K562 (cell line): ENCODE measurements around the gene AGAP3. TPM values are rescaled to one million over a fixed set of nuclear protein-coding genes. Genes with fewer than 3 reads are reported as not detected.
A peak's percentile ranks its signal among the peaks of the same experiment; 100 is the strongest.

Experiments used
- ATAC-seq: fragments of 200-7000 bp; cut with Tn5 transposase; 3 replicates; pipeline ENCODE4 v1.9.1; 2020; ENCODE audit warnings: moderate library complexity
- BruUV-seq: library from RNA; stranded (reverse); fragments of 400-500 nt; replicated peaks from 2 replicates; lab custom pipeline; 2021; lab: Mats Ljungman, UMichigan
- CTCF ChIA-PET: fragments of 300-600 bp; formaldehyde crosslinking; extraction: SDS; loops from one replicate; lab custom pipeline; 2021; ENCODE audit warnings: low intra/inter-chr PET ratio; lab: Yijun Ruan, JAX
- POLR2A ChIA-PET: fragments of 300-600, 350-650 bp; sonication (Branson Sonifier 250); formaldehyde crosslinking; extraction: SDS; loops from one replicate; lab custom pipeline; 2021; ENCODE audit warnings: antibody characterized with exemption, inconsistent platforms; lab: Yijun Ruan, JAX
- DNase-seq, 4 experiments: peaks; one replicate each; pipeline versions ENCODE4 v3.0.0 to v3.0.0-alpha.2; 2011 to 2018; ENCODE audit warnings: low spot score in 3 of 4, mixed read lengths in 3 of 4; ENCODE audit errors: extremely low read depth in 1 of 4
- FAIRE-seq: peaks from 2 replicates; lab custom pipeline; 2011; peaks lifted over from hg19 to GRCh38; lab: Jason Lieb, UNC
- H2AFZ ChIP-seq: 2 replicates; pipeline ENCODE4 v1.6.0; 2011; ENCODE audit warnings: low read depth, low read length, control low read depth, inconsistent platforms
- H3K27ac ChIP-seq: fragments of 200-600 bp; 3 replicates; pipeline ENCODE4 v1.8.0; 2011; ENCODE audit warnings: low read depth, mild to moderate bottlenecking, control low read depth, inconsistent platforms, low read length, moderate library complexity, mixed read lengths; ENCODE audit errors: extremely low read depth
- H3K27me3 ChIP-seq, 2 experiments: fragments of 300-600 bp in 1 of 2; 2 replicates in 1 of 2; 3 replicates in 1 of 2; pipeline versions ENCODE4 v1.6.0 to v1.8.0; 2011; ENCODE audit warnings: inconsistent platforms in 2 of 2, low read length in 2 of 2, mild to moderate bottlenecking in 1 of 2, mixed read lengths in 1 of 2, moderate library complexity in 1 of 2; ENCODE audit not compliant: control insufficient read depth in 2 of 2, insufficient read depth in 2 of 2
- H3K36me3 ChIP-seq: fragments of 300-600 bp; 3 replicates; pipeline ENCODE4 v1.8.0; 2011; ENCODE audit warnings: mild to moderate bottlenecking, low read length, inconsistent platforms; ENCODE audit not compliant: control insufficient read depth, insufficient read depth
- H3K4me1 ChIP-seq, 2 experiments: fragments of 200-600 bp in 1 of 2; replicated peaks in 1 of 2; 2 replicates in 1 of 2; 3 replicates in 1 of 2; pipeline versions ENCODE4 v1.5.1 to v1.8.0; 2011; ENCODE audit warnings: inconsistent platforms in 2 of 2, low read length in 2 of 2, mild to moderate bottlenecking in 1 of 2, mixed read lengths in 1 of 2, moderate library complexity in 1 of 2; ENCODE audit not compliant: control insufficient read depth in 2 of 2, insufficient read depth in 2 of 2
- H3K4me2 ChIP-seq: 2 replicates; pipeline ENCODE4 v1.6.1; 2011; ENCODE audit warnings: low read length, control low read depth, inconsistent platforms, mixed read lengths; ENCODE audit not compliant: insufficient read depth
- H3K4me3 ChIP-seq: fragments of 200-600 bp; sonication (generic), shearing (Covaris generic); 2 replicates; pipeline ENCODE4 v1.5.1; 2016; ENCODE audit warnings: control low read depth, inconsistent platforms
- H3K79me2 ChIP-seq: fragments of 200-600 bp; 3 replicates; pipeline ENCODE4 v1.8.0; 2011; ENCODE audit warnings: low read length, inconsistent platforms; ENCODE audit not compliant: control insufficient read depth, insufficient read depth
- H3K9ac ChIP-seq, 2 experiments: 2 replicates each; pipeline versions ENCODE4 v1.6.0 to v1.6.1; 2011; ENCODE audit warnings: low read depth in 2 of 2, low read length in 2 of 2, control low read depth in 1 of 2, inconsistent platforms in 1 of 2, mild to moderate bottlenecking in 1 of 2, mixed read lengths in 1 of 2; ENCODE audit not compliant: insufficient read depth in 1 of 2
- H3K9me1 ChIP-seq: one replicate; pipeline ENCODE4 v1.6.0; 2011; ENCODE audit warnings: inconsistent platforms, mild to moderate bottlenecking, low read length, moderate library complexity; ENCODE audit not compliant: control insufficient read depth, insufficient read depth
- H3K9me3 ChIP-seq: replicated peaks from 2 replicates; pipeline ENCODE4 v1.5.1; 2011; ENCODE audit warnings: low read depth, low read length, inconsistent platforms; ENCODE audit not compliant: control insufficient read depth, insufficient read depth
- H4K20me1 ChIP-seq: replicated peaks from 2 replicates; pipeline ENCODE4 v1.6.1; 2011; ENCODE audit warnings: low read length, inconsistent platforms, mixed read lengths; ENCODE audit not compliant: control insufficient read depth, insufficient read depth
- CBX2 ChIP-seq: fragments of 200-600 bp; sonication (generic); IDR thresholded peaks from one replicate; pipeline ENCODE4 v1.6.1; 2012; ENCODE audit warnings: mild to moderate bottlenecking, low read length, inconsistent platforms; ENCODE audit not compliant: insufficient read depth, poor library complexity, severe bottlenecking
- HDGF ChIP-seq: fragments of 450-650 bp; IDR thresholded peaks from 2 replicates; pipeline ENCODE4 v1.6.1; 2016
- PCBP2 ChIP-seq: fragments of 200-400 bp; formaldehyde crosslinking; IDR thresholded peaks from 2 replicates; pipeline ENCODE4 v1.6.1; 2018; ENCODE audit warnings: low read length, low read depth, mild to moderate bottlenecking, moderate library complexity; ENCODE audit not compliant: poor library complexity, severe bottlenecking
- PML ChIP-seq: IDR thresholded peaks from 2 replicates; pipeline ENCODE4 v1.6.1; 2012; ENCODE audit warnings: low read length, inconsistent platforms
- RBM22 ChIP-seq: fragments of 200-400 bp; formaldehyde crosslinking; IDR thresholded peaks from 2 replicates; pipeline ENCODE4 v1.6.1; 2018; ENCODE audit warnings: low read length, low read depth; ENCODE audit not compliant: poor library complexity, severe bottlenecking
- RBM39 ChIP-seq: fragments of 200-400 bp; formaldehyde crosslinking; optimal IDR thresholded peaks from 2 replicates; pipeline ENCODE3; 2018; ENCODE audit warnings: low read depth, low read length
- SREBF2 ChIP-seq: sonication (generic); formaldehyde crosslinking; IDR thresholded peaks from 2 replicates; pipeline ENCODE4 v1.4.0; 2020; ENCODE audit warnings: mild to moderate bottlenecking, missing genetic modification reagents
- TAF1 ChIP-seq: IDR thresholded peaks from 2 replicates; pipeline ENCODE4 v1.6.1; 2011; ENCODE audit warnings: mild to moderate bottlenecking, low read length, moderate library complexity; ENCODE audit not compliant: insufficient read depth, control insufficient read depth, severe bottlenecking; ENCODE audit errors: extremely low read depth
- TAF15 ChIP-seq: fragments of 200-400 bp; formaldehyde crosslinking; IDR thresholded peaks from 2 replicates; pipeline ENCODE4 v1.6.1; 2017; ENCODE audit warnings: mild to moderate bottlenecking, low read depth, low read length, moderate library complexity
- ZNF232 ChIP-seq: sonication (generic); formaldehyde crosslinking; IDR thresholded peaks from 2 replicates; pipeline ENCODE4 v1.8.0; 2022; ENCODE audit warnings: mild to moderate bottlenecking, missing genetic modification reagents
- WGBS: fragments of 100-300 bp; shearing (Covaris generic); methylation state at CpG from one replicate; pipeline ENCODE4 v1.1.6; 2016; ENCODE audit warnings: low coverage, mixed read lengths; ENCODE audit not compliant: insufficient coverage; ENCODE audit errors: missing lambda C conversion rate; 5-methylcytosine and 5-hydroxymethylcytosine counted together
- in situ Hi-C: fragments of 300-500 bp; cut with MboI; formaldehyde crosslinking; loops from 4 replicates; pipeline ENCODE4 v1.15.0; 2018; ENCODE audit warnings: inconsistent platforms, mixed read lengths
- intact Hi-C: fragments of 100-400 bp; cut with micrococcal nuclease; formaldehyde crosslinking; loops from 2 replicates; pipeline ENCODE4 v1.14.2; 2022
- polyA plus RNA-seq, 8 experiments: library from polyadenylated mRNA; depleted of rRNA in 4 of 8; stranded (reverse) in 5 of 8; unstranded in 3 of 8; fragments of >200 nt; fragmentation: Nextera tagmentation in 2 of 8; fragmentation: Illumina TruSeq in 1 of 8; extraction: Ambion mirVana in 2 of 8; extraction: Trizol in 1 of 8; gene quantifications; 2 replicates each; pipeline versions ENCODE4 v1.2.1 to v1.2.3, GENCODE V29; 2011 to 2014; ENCODE audit warnings: inconsistent platforms in 1 of 8, missing spikeins in 1 of 8
- total RNA-seq, 7 experiments: library from RNA; depleted of rRNA in 6 of 7; stranded (reverse); fragments of >200 nt in 6 of 7; fragmentation: Illumina TruSeq in 2 of 7; extraction: Trizol in 2 of 7; gene quantifications; 2 replicates each; pipeline versions ENCODE4 v1.2.1 to v1.2.3, GENCODE V29; 2011 to 2021; ENCODE audit warnings: low replicate concordance in 1 of 7
- TF ChIP-seq, protein P1 (sequence below): fragments of 450-650 bp; formaldehyde crosslinking; IDR thresholded peaks from 2 replicates; pipeline ENCODE4 v1.4.0; 2022; ENCODE audit warnings: missing genetic modification characterization
- TF ChIP-seq, protein P2 (sequence below): sonication (generic); formaldehyde crosslinking; IDR thresholded peaks from 2 replicates; pipeline ENCODE4 v1.8.0; 2022; ENCODE audit warnings: missing genetic modification reagents, mild to moderate bottlenecking, moderate library complexity, borderline replicate concordance

Gene AGAP3
- total and polyA plus RNA-seq, 9 of the 15 experiments (the other 6 are each of a cell fraction or from before 2014, with no cell fraction given), result 3.4 to 208 (median 62.2) TPM

DNA sequence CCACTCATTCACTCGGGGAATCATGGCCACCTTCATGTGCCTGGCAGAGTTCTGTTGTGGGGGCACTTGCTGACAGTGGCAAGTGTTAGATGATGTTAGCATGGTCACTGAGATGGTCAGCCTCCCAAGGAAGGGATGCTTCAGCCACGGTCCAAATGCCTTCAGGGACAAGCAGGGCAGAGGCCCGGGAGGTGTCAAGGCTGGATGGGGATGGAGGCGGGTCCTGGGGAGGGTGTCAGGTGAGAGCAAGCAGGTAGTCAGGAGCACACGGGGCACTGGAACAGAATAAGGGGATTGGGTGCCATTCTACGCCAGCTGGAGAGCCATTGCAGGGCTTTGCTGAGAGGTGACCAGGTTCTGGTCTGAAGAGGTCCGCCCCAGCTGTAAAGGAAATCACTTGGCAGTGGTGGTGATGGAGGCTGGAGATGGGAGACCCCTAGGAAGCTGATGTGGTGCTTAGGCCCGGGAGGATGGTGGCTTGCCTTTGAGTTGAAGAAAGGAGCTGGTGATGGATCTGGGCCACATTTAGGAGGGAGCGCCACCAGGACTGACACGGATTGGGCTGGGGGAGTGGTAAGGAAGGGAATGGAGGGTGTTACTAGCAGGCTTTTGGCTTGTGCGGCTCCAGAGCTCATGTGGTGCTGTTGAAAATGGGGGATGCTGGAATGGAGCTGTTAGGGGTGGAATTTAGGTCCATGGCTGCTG is 24.1 kb downstream of the AGAP3 start:
- intact Hi-C loops (loop anchor here (5.0 kb wide), 2 partner anchors 148 to 213 kb away; no protein-coding TSS in a partner anchor), in situ Hi-C loops (no loop called here)
- TF ChIP-seq HDGF, result no peak
- no peak for TF ChIP-seq CBX2
- TF ChIP-seq, protein P1, sequence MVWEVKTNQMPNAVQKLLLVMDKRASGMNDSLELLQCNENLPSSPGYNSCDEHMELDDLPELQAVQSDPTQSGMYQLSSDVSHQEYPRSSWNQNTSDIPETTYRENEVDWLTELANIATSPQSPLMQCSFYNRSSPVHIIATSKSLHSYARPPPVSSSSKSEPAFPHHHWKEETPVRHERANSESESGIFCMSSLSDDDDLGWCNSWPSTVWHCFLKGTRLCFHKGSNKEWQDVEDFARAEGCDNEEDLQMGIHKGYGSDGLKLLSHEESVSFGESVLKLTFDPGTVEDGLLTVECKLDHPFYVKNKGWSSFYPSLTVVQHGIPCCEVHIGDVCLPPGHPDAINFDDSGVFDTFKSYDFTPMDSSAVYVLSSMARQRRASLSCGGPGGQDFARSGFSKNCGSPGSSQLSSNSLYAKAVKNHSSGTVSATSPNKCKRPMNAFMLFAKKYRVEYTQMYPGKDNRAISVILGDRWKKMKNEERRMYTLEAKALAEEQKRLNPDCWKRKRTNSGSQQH (CRISPR knock-in tag), result 0 out of 2 replicates have a peak, but pooled peaks have one; percentile 14
- 0 out of 2 replicates have a peak, but pooled peaks have one; percentile 10 for TF ChIP-seq PML
- TF ChIP-seq SREBF2 (CRISPR knock-in tag), result 0 out of 2 replicates have a peak, but pooled peaks have one; percentile 77
- TF ChIP-seq, protein P2, sequence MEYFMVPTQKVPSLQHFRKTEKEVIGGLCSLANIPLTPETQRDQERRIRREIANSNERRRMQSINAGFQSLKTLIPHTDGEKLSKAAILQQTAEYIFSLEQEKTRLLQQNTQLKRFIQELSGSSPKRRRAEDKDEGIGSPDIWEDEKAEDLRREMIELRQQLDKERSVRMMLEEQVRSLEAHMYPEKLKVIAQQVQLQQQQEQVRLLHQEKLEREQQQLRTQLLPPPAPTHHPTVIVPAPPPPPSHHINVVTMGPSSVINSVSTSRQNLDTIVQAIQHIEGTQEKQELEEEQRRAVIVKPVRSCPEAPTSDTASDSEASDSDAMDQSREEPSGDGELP (CRISPR knock-in tag), result no peak
- peak; percentile 30 for TF ChIP-seq RBM39
- TF ChIP-seq TAF15, result 0 out of 2 replicates have a peak, but pooled peaks have one; percentile 72
- no peak for TF ChIP-seq TAF1
- TF ChIP-seq RBM22, result no peak
- no peak for TF ChIP-seq PCBP2
- TF ChIP-seq ZNF232, result 0 out of 2 replicates have a peak, but pooled peaks have one; percentile 20
- Histone ChIP-seq H3K4me3 (no peak overlapping the region), H3K9ac (peak overlapping the region in 1 of 2 experiments; percentile 68; a peak in 2 of 4 replicates), H3K9me1 (peaks cover 19% of the 10 kb centered on the region), H3K27ac (no peak overlapping the region; the same call in 2 of the 3 replicates), H3K9me3 (no peaks in the 10 kb centered on the region), H3K79me2 (peaks cover 84% of the 10 kb centered on the region), H3K4me1 (peaks cover 51 to 67% of the 10 kb centered on the region in 2 experiments), H3K27me3 (no peaks in the 10 kb centered on the region), H2AFZ (no peak overlapping the region), H3K36me3 (peaks cover 41% of the 10 kb centered on the region; the same call in 2 of the 3 replicates), H4K20me1 (peaks cover 61% of the 10 kb centered on the region), H3K4me2 (no peak overlapping the region)
- DNase-seq (no peak), FAIRE-seq (no peak), ATAC-seq (no peak)
- no TSS peak for BruUV-seq
- ChIA-PET CTCF (interaction anchor here (0.6 to 2.8 kb wide), 13 partner anchors 19 to 332 kb away, joined by 3 to 33 read pairs (median 5); partner anchors contain the start of genes ABCB8 and AGAP3), POLR2A (interaction anchor here (0.7 to 1.3 kb wide), 7 partner anchors 13 to 126 kb away, joined by 3 to 5 read pairs (median 4); no protein-coding TSS in a partner anchor)
- 76% methylated on average over 11 of the region's 11 CpGs for WGBS
